Measurements from ENCODE around the gene C17orf75.

DNA sequence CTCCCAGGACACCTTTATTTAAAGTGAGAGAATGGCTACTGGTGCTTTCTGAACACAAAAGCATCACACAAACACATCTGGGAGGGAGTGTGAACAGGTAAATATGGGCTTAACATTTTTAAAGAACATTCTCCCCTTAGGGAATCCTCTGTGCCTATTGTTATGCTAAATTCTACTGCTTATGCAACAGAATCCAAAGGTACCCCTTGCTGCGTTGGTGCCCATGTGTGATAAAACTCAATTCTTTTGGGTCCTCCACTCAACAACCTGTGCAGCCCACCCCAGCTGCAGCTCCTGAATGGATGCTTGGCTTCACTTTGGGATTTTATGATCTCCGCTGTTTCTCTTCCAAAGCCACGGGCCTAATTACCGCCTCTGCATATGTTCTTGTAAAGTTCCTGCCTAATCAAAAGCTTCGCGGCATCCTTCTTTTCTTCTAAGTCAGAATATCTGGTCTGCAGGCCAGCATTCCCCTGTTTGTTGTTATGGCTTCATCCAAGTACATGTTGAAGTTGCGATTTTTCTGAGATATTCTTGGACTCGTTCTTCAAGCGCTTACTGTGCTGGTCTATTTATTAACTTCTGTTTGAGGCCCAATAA lies 52.4 kb downstream of the C17orf75 start:
- TF ChIP-seq, protein P1, sequence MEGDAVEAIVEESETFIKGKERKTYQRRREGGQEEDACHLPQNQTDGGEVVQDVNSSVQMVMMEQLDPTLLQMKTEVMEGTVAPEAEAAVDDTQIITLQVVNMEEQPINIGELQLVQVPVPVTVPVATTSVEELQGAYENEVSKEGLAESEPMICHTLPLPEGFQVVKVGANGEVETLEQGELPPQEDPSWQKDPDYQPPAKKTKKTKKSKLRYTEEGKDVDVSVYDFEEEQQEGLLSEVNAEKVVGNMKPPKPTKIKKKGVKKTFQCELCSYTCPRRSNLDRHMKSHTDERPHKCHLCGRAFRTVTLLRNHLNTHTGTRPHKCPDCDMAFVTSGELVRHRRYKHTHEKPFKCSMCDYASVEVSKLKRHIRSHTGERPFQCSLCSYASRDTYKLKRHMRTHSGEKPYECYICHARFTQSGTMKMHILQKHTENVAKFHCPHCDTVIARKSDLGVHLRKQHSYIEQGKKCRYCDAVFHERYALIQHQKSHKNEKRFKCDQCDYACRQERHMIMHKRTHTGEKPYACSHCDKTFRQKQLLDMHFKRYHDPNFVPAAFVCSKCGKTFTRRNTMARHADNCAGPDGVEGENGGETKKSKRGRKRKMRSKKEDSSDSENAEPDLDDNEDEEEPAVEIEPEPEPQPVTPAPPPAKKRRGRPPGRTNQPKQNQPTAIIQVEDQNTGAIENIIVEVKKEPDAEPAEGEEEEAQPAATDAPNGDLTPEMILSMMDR (IDR thresholded peaks at IDR 0.05; ENCODE audit: low read depth, low read length), result no peak
- no peak for TF ChIP-seq EZH2phosphoT487 (IDR thresholded peaks at IDR 0.05; ENCODE audit: low read depth)

Measured in OCI-LY3 (cell line).